BLaER1 (cell line): ENCODE measurements around the gene CISTR.
"Not testable (repeated sequence)": the region's sequence is repeated elsewhere in the genome, so short reads cannot be mapped to it uniquely, and the experiment has no call there.

Experiments
- H3K27ac ChIP-seq: shearing (Covaris generic); formaldehyde crosslinking; 2 replicates; pipeline ENCODE4 v1.8.1; 2022
- H3K27me3 ChIP-seq: shearing (Covaris generic); formaldehyde crosslinking; 2 replicates; pipeline ENCODE4 v1.8.1; 2022
- H3K36me3 ChIP-seq: shearing (Covaris generic); formaldehyde crosslinking; 2 replicates; pipeline ENCODE4 v1.8.1; 2022
- H3K4me1 ChIP-seq: shearing (Covaris generic); formaldehyde crosslinking; 2 replicates; pipeline ENCODE4 v1.8.1; 2022
- H3K4me2 ChIP-seq: shearing (Covaris generic); formaldehyde crosslinking; 2 replicates; pipeline ENCODE4 v1.8.1; 2022
- H3K4me3 ChIP-seq: shearing (Covaris generic); formaldehyde crosslinking; 2 replicates; pipeline ENCODE4 v1.8.1; 2022
- H3K9ac ChIP-seq: shearing (Covaris generic); formaldehyde crosslinking; 2 replicates; pipeline ENCODE4 v1.8.1; 2022
- H3K9me3 ChIP-seq: shearing (Covaris generic); formaldehyde crosslinking; 2 replicates; pipeline ENCODE4 v1.8.1; 2022
- H4K20me1 ChIP-seq: shearing (Covaris generic); formaldehyde crosslinking; 2 replicates; pipeline ENCODE4 v1.8.1; 2022
- Cebpa-rat ChIP-seq: shearing (Covaris generic); IDR thresholded peaks from 2 replicates; pipeline ENCODE4 v1.8.1; 2022

Gene CISTR

DNA sequence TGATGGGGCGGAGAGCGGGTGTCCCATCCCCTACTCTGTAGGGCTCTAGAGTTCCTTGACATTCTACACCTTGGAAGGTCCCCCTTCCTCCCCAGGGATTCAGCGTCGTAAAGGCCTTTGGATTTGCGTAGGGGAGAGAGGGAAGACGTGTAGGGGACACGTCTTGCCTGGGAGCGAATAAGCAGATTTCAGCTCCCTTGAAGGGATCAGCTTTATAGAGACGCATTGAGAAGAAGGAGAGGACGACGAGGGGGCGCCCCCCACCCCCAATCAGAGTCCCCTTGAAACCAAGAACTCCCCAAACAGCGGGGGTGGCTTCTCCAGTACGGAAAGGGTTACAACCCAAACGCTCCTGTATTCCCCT is 24.9 kb downstream of the CISTR start:
- Histone ChIP-seq H3K36me3 (peaks cover 33% of the 10 kb centered on the region), H4K20me1 (peaks cover 10% of the 10 kb centered on the region; the same call in 1 of the 2 replicates), H3K9me3 (no peaks in the 10 kb centered on the region), H3K4me3 (peak overlapping the region; percentile 82), H3K4me2 (peak overlapping the region; percentile 88), H3K27me3 (no peaks in the 10 kb centered on the region), H3K27ac (no peak overlapping the region), H3K4me1 (peaks cover 20% of the 10 kb centered on the region), H3K9ac (peak overlapping the region; percentile 79)
- no peak for TF ChIP-seq Cebpa-rat

DNA sequence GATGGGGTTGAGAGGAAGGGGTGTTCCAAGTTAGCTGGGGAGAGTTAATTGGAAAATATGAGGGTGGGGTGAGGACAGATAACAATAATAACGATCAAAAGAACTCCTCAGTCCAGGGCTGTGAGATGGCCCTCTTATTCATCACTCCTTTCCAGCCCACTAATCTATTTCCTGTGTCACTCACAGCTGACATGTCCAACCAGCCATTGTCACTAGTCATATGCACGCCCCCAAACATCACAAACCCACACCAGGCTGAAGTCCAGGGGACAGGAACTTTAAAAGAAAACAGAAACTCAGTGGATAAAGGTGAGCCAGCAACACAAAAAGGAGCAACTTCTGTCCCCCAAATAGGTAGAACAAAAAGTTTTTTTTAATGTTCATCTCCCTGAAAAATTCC is 25.4 kb downstream of the CISTR start:
- H3K4me3 ChIP-seq = peak overlapping the region; percentile 82

DNA sequence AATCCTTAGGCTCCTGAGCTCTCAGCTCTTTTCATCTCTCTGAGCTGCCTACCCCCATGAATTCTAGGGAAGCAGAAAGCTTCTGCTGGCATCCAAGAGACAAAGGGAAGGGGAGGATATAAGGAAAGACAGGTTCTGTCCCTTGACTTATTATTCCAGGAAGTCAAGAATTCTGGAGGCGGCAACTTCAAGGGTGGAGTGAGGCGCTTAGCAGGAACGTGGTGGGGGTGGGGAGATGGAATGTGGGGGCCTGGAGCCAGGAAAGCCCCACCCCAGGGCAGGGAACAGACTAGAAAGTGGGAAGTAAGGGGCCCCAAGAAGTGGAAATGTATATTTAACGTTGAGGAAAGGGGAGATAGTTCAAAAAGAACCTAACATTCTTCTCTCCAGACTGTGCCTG is 26.0 kb downstream of the CISTR start:
- Histone ChIP-seq H3K27ac (no peak overlapping the region), H3K4me3 (peak overlapping the region; percentile 82; the same call in 1 of the 2 replicates), H4K20me1 (peaks cover 10% of the 10 kb centered on the region; the same call in 1 of the 2 replicates), H3K27me3 (no peaks in the 10 kb centered on the region), H3K36me3 (peaks cover 44% of the 10 kb centered on the region), H3K9ac (no peak overlapping the region), H3K4me2 (peak overlapping the region; percentile 88), H3K4me1 (peaks cover 20% of the 10 kb centered on the region), H3K9me3 (no peaks in the 10 kb centered on the region)
- no peak for TF ChIP-seq Cebpa-rat

More for the DNA sequence above, 25.4 kb downstream of the CISTR start:
- TF ChIP-seq Cebpa-rat = no peak
- Histone ChIP-seq H3K27ac (no peak overlapping the region), H3K9me3 (no peaks in the 10 kb centered on the region), H3K9ac (peak overlapping the region; percentile 79), H3K4me1 (peaks cover 20% of the 10 kb centered on the region), H3K36me3 (peaks cover 39% of the 10 kb centered on the region), H3K4me2 (peak overlapping the region; percentile 88), H4K20me1 (peaks cover 10% of the 10 kb centered on the region; the same call in 1 of the 2 replicates), H3K27me3 (no peaks in the 10 kb centered on the region)

DNA sequence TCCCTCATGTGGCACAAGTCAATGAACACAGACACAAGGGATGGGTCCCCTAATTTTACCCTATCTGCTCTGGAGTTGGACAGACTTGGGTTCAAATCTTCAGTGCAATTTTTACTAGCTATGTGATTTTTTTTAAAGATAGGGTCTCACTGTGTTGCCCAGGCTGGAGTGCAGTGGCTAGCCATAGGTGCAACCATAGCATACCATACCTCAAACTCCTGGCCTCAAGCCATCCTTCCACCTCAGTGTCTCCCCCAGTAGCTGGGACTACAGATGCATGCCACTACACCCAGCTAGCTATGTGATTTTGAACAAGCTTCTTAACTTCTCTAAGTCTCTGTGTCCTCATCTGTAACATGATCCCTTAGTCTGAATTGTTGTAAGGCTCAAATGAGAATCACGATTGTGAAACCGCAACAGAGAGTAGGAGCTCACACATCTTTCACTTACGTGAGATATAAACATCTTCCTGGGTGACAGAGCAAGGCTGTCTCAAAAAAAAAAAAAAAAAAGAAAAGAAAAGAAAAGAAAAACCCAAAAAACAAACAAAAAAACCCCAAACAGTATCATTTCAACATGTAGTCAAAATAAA is 29.2 kb downstream of the CISTR start:
- TF ChIP-seq Cebpa-rat = no peak
- Histone ChIP-seq H3K4me2 (no peak overlapping the region), H3K4me3 (no peak overlapping the region), H3K9ac (no peak overlapping the region), H3K27me3 (no peaks in the 10 kb centered on the region), H3K36me3 (peaks cover 68% of the 10 kb centered on the region), H3K27ac (no peak overlapping the region), H4K20me1 (peaks cover 10% of the 10 kb centered on the region; the same call in 1 of the 2 replicates), H3K4me1 (peaks cover 15% of the 10 kb centered on the region), H3K9me3 (no peaks in the 10 kb centered on the region)

DNA sequence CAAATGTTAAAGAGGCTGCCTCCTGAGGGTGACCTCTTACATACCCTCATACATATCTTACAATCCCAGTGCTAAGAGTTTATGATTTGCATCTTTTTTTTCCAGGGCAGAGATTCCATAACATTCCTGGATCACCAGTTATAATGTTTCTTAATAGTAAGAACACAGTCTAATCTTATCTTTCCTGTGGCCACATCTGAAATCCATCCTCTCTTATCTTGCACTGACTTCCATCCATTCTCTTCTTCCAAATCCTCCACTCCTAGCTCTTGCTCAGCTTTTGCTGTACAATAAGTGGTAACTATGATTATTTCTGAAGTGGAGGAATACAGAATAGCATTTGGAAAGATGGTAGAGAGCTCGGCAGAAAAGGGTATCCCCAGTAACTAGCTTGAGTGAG is 30.8 kb downstream of the CISTR start:
- no peak overlapping the region for H3K4me2 ChIP-seq

DNA sequence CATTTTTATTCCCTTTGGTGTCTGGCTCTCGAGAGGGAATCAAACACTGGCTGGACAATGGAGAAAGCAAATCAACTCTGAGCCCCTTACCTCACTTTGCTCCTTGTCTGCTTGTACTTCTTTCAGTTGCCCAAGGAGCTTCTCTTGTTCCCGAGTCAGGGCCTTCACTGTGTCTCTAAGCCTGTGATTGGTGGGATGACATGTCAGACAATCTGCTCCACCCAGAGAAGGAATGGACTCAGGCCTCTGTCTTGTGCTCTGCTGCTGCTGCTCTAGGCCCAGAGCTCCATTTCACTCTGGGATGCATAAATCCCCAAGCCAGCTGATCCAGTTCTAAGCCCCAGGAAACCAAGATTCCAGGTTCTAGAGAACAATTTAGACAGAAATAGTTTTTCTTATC is 32.1 kb downstream of the CISTR start:
- H3K27ac ChIP-seq = no peak overlapping the region
- H3K9ac ChIP-seq = no peak overlapping the region
- TF ChIP-seq Cebpa-rat = no peak
- H3K4me2 ChIP-seq = no peak overlapping the region
- no peaks in the 10 kb centered on the region for H3K27me3 ChIP-seq
- no peak overlapping the region for H3K4me3 ChIP-seq
- H3K9me3 ChIP-seq = no peaks in the 10 kb centered on the region
- H4K20me1 ChIP-seq = no peaks in the 10 kb centered on the region
- H3K36me3 ChIP-seq = peaks cover 87% of the 10 kb centered on the region
- H3K4me1 ChIP-seq = no peaks in the 10 kb centered on the region

More for the DNA sequence above, 30.8 kb downstream of the CISTR start:
- H3K27me3 ChIP-seq = no peaks in the 10 kb centered on the region
- H3K9me3 ChIP-seq = no peaks in the 10 kb centered on the region
- no peak overlapping the region for H3K9ac ChIP-seq
- H3K36me3 ChIP-seq = peaks cover 82% of the 10 kb centered on the region
- H4K20me1 ChIP-seq = peaks cover 10% of the 10 kb centered on the region; the same call in 1 of the 2 replicates
- TF ChIP-seq Cebpa-rat = no peak
- no peak overlapping the region for H3K4me3 ChIP-seq
- peaks cover 4% of the 10 kb centered on the region for H3K4me1 ChIP-seq
- no peak overlapping the region for H3K27ac ChIP-seq

DNA sequence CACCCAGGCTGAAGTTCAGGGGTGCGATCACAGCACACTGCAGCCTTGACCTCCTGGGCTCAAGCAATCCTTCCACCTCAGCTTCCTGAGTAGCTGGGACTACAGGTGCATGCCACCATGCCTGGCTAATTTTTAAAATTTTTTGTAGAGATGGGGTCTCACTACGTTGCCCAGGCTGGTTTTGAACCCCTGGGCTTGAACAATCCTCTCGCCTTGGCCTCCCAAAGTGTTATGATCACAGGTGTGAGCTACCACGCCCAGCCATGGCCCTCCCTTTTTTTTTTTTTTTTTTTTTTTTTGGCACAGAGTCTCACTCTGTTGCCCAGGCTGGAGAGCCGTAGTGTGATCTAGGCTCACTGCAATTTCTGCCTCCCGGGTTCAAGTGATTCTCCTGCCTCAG is 33.2 kb downstream of the CISTR start:
- not testable (repeated sequence) for H3K9ac ChIP-seq, H3K27me3 ChIP-seq, H3K9me3 ChIP-seq, H3K4me3 ChIP-seq, H3K4me2 ChIP-seq, H4K20me1 ChIP-seq, H3K4me1 ChIP-seq, H3K27ac ChIP-seq
- H3K36me3 ChIP-seq = peaks cover 87% of the 10 kb centered on the region

DNA sequence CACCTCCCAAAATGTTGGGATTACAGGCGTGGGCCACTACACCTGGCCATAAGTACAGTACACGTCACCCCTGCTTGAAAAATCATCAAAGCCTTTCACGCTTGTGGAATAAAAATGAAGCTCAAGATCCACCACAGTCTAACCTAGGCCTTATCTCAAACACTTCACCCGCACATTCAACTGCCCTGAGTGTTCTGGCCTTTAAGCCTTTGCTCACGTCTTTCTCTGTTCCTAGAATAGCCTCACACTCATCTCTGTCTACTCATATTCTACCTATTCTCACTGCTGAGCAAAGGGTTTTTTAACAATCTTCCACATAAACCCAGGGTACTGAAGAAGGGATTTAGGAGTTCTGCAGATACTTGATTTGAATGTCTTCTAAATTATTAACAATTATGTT is 34.5 kb downstream of the CISTR start:
- Histone ChIP-seq H3K27ac (no peak overlapping the region), H3K4me3 (no peak overlapping the region), H3K4me2 (no peak overlapping the region), H3K9me3 (no peaks in the 10 kb centered on the region), H3K27me3 (no peaks in the 10 kb centered on the region), H3K9ac (no peak overlapping the region), H4K20me1 (no peaks in the 10 kb centered on the region), H3K36me3 (peaks cover 89% of the 10 kb centered on the region), H3K4me1 (no peaks in the 10 kb centered on the region)
- TF ChIP-seq Cebpa-rat = no peak

DNA sequence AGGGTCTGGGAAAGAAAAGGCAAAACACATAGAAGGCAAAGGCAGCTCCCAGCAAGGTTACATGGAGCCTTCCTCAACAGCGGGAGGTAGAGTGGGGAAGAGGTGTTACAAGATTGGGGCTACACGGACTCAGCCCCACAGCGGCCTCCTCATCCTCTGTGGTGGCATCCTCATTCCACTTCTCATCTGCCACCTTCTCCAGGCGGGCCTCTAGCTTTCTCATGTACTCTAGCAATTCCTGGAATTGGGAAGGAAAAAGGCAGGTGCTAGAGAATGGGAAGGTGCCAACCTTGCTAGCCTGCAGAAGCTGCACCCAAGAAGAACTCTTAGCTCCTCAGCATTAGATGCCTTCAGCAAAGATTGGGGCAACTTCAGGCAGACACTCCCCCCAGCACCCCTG is 37.8 kb downstream of the CISTR start:
- H3K9me3 ChIP-seq = no peaks in the 10 kb centered on the region
- no peaks in the 10 kb centered on the region for H4K20me1 ChIP-seq
- no peak for TF ChIP-seq Cebpa-rat
- no peak overlapping the region for H3K9ac ChIP-seq
- H3K4me2 ChIP-seq = no peak overlapping the region
- no peak overlapping the region for H3K27ac ChIP-seq
- H3K36me3 ChIP-seq = peaks cover 62% of the 10 kb centered on the region
- H3K4me1 ChIP-seq = no peaks in the 10 kb centered on the region
- H3K4me3 ChIP-seq = no peak overlapping the region
- H3K27me3 ChIP-seq = no peaks in the 10 kb centered on the region

DNA sequence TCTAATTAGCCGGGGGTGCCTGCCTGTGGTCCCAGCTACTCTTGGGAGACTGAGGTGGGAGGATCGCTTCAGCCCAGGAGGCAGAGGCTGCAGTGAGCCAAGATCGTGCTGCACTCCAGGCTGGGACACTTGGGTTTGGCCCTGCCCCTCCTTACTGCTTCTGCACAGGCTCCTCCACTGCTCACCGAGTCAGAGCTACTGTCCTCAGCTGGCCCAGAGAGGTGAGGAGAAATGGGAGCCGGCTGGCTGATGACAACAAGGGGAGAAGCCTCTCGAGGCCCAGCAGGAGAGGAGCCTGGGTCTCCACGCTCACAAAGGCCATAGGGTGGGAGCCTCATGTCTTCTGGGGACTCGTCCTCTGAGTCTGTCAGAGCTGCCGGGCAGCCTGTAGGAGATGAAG is 38.3 kb downstream of the CISTR start:
- no peak overlapping the region for H3K9ac ChIP-seq
- no peaks in the 10 kb centered on the region for H4K20me1 ChIP-seq
- H3K4me3 ChIP-seq = no peak overlapping the region
- no peaks in the 10 kb centered on the region for H3K9me3 ChIP-seq
- no peaks in the 10 kb centered on the region for H3K27me3 ChIP-seq
- no peak overlapping the region for H3K4me2 ChIP-seq
- peaks cover 57% of the 10 kb centered on the region for H3K36me3 ChIP-seq
- H3K4me1 ChIP-seq = no peaks in the 10 kb centered on the region
- no peak for TF ChIP-seq Cebpa-rat
- no peak overlapping the region for H3K27ac ChIP-seq
